GM12864 (cell line): Measurements from ENCODE around the gene AICDA.
"Not testable (repeated sequence)": the region's sequence is repeated elsewhere in the genome, so short reads cannot be mapped to it uniquely, and the experiment has no call there.

ENCODE experiments used
- DNase-seq: peaks from one replicate; pipeline ENCODE4 v3.0.0-alpha.2; 2011; ENCODE audit warnings: low read depth
- H3K4me3 ChIP-seq: 2 replicates; pipeline ENCODE4 v1.5.1; 2011; ENCODE audit warnings: mild to moderate bottlenecking, low read depth, low read length, control low read depth
- CTCF ChIP-seq: IDR thresholded peaks from 2 replicates; pipeline ENCODE4 v1.5.1; 2011; ENCODE audit warnings: low read depth, mild to moderate bottlenecking, moderate library complexity, low read length, control low read depth, inconsistent platforms; ENCODE audit errors: missing control alignments

AICDA gene

DNA sequence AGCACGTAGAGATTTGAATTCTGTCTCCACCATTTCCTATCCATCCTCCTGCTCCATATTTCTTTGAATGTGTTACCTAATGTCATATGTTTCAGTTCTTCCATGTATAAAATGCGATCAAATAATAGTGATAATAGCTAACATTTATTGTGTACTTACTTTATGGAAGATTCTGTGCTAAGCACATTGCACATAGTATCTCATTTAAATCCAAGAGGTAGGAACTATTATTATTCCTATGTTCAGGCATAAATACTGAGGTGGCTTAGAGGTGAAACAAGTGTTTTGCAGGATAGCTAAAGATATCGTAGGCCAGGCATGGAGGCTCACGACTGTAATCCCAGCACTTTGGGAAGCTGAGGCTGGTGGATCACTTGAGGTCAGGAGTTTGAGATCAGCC is 17.5 kb upstream of the AICDA start:
- no peak overlapping the region for H3K4me3 ChIP-seq
- no peak for DNase-seq
- no peak for TF ChIP-seq CTCF

DNA sequence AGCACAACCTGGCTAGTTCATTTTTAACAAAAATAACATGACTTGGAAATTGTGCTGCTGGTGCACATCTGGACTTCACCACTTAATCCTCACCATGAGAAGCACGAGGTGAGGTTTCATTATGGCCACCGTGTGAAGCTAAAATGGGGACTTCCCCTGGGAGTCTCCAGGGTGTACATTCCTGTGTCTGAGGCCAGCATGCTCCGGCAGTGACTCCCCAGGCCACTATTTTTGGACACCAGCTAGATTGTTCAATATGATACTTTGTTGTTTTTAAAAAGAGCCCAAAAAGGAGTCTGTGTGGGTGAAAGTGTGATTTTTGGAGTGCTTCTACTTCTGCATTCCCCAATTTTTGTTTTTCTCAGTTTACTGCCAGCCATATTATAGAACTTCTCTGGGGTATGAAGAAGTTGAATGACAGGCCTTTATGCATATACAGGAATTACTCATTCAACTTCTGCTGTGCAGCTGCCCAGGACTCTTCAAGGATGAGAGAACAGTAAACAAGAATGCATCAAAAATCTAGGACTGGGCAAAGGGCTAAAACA is 16.9 kb upstream of the AICDA start:
- peak; percentile 91 for DNase-seq
- no peak overlapping the region for H3K4me3 ChIP-seq
- no peak for TF ChIP-seq CTCF

GRCh38 chr12:8628731-8629130 is 16.1 kb upstream of the AICDA start:
- H3K4me3 ChIP-seq, result no peak overlapping the region
- no peak for DNase-seq
- no peak for TF ChIP-seq CTCF

GRCh38 chr12:8624750-8625149 is 12.1 kb upstream of the AICDA start:
- DNase-seq, H3K4me3 ChIP-seq: not testable (repeated sequence)

DNA sequence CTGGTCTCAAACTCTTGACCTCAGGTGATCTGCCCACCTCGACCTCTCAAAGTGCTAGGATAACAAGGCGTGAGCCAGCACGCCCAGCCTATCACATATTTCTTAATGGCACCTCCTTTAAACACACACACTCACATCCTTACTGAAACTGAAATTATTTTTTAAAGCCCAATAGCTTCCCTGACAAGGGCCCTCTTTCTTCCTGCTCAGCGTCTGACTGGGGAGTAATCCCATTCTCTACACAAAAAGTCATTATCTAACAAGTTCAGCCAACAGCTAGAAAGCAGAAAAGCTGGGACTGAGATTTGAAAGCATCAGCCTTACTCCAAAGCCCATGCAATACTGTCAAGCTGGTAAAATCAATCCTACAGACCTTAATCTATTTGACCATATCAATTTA is 10.0 kb upstream of the AICDA start:
- no peak for TF ChIP-seq CTCF
- no peak overlapping the region for H3K4me3 ChIP-seq
- no peak for DNase-seq

- DNase-seq, result no peak
- TF ChIP-seq CTCF, result no peak
- no peak overlapping the region for H3K4me3 ChIP-seq
Observed at GRCh38 chr12:8615206-8615605, 2.5 kb upstream of the AICDA start.

- DNase-seq, H3K4me3 ChIP-seq: not testable (repeated sequence)
Observed at GRCh38 chr12:8613881-8614280, 1.2 kb upstream of the AICDA start.

DNA sequence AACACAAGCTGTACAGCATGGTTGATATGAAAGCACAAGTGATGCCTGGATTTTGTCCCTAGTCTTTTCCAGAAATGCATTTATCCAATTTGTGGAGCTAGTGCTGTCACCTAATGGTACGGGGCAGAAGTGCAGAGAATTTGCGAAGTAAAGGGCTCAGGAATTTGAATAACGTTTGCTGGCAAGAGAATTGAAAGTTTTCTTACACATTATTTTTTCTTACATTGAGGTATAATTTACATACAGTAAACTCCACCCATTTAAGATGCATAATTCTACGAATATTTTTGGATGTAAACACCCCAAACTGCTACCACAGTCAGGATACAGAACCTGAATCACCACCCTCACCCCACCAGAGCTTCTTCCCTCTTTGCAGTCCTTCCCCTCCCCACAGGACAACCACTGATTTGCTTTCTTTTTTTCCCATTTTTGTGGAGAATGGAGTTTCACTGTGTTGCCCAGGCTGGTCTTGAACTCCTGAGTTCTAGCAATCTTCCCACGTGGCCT is 3.5 kb downstream of the AICDA start:
- TF ChIP-seq CTCF, result peak; percentile 86
- DNase-seq, result no peak
- peak overlapping the region; percentile 42 for H3K4me3 ChIP-seq
